ENCODE results near the gene NKX3-2.

Gene NKX3-2

GRCh38 chr4:13544606-13545393, 492 bp upstream of the NKX3-2 start:
- peak; percentile 81 to 88 for DNase-seq

GRCh38 chr4:13543032-13543838, 1.1 kb downstream of the NKX3-2 start:
- peak in 1 of 2 experiments; percentile 27 for DNase-seq

GRCh38 chr4:13542577-13543031, 1.7 kb downstream of the NKX3-2 start:
- no peak for DNase-seq

- DNase-seq: peak; percentile 31 to 39
These were observed 2.4 kb downstream of the NKX3-2 start for GRCh38 chr4:13541720-13542576.

- DNase-seq: no peak
These were observed 3.1 kb downstream of the NKX3-2 start for GRCh38 chr4:13541176-13541604.

GRCh38 chr4:13540446-13541175, 3.7 kb downstream of the NKX3-2 start:
- no peak for DNase-seq

GRCh38 chr4:13539619-13540445, 4.5 kb downstream of the NKX3-2 start:
- no peak for DNase-seq

- DNase-seq: no peak
These were observed 5.2 kb downstream of the NKX3-2 start for GRCh38 chr4:13539047-13539618.

- no peak for DNase-seq
These were observed 5.8 kb downstream of the NKX3-2 start for GRCh38 chr4:13538427-13538973.

GRCh38 chr4:13537832-13538177, 6.5 kb downstream of the NKX3-2 start:
- DNase-seq: no peak

GRCh38 chr4:13537011-13537831, 7.1 kb downstream of the NKX3-2 start:
- DNase-seq: no peak

- DNase-seq: no peak
These were observed 7.7 kb downstream of the NKX3-2 start for GRCh38 chr4:13536607-13537006.

- peak in 1 of 2 experiments; percentile 11 for DNase-seq
These were observed 8.5 kb downstream of the NKX3-2 start for GRCh38 chr4:13535708-13536361.

GRCh38 chr4:13535118-13535517, 9.2 kb downstream of the NKX3-2 start:
- no peak for DNase-seq

- peak in 1 of 2 experiments; percentile 39 for DNase-seq
These were observed 9.8 kb downstream of the NKX3-2 start for GRCh38 chr4:13534344-13535063.

- DNase-seq: no peak
These were observed 10.5 kb downstream of the NKX3-2 start for GRCh38 chr4:13533670-13534343.

- DNase-seq: no peak
These were observed 12.7 kb downstream of the NKX3-2 start for GRCh38 chr4:13531625-13531998.

Measured in NCI-H524 (cell line).